DND-41 (cell line): ENCODE results near the gene SMDT1.

ENCODE experiments used
- CTCF ChIP-seq: IDR thresholded peaks from 2 replicates; pipeline ENCODE4 v1.5.1; 2012; ENCODE audit warnings: borderline replicate concordance, low read length, moderate library complexity, mild to moderate bottlenecking; ENCODE audit not compliant: poor library complexity, severe bottlenecking; ENCODE audit errors: extremely low read depth
- EZH2 ChIP-seq: IDR thresholded peaks from 3 replicates; pipeline ENCODE4 v1.6.1; 2012; ENCODE audit warnings: borderline replicate concordance, low read depth, mild to moderate bottlenecking, moderate library complexity, low read length, inconsistent platforms; ENCODE audit not compliant: severe bottlenecking

- TF ChIP-seq CTCF (no peak), EZH2 (no peak)
Measured at GRCh38 chr22:42080287-42080686, 787 bp downstream of the SMDT1 start.
